Esophagus squamous epithelium (tissue), 5 donors: ENCODE measurements around the gene C6orf132. TPM values are rescaled to one million over a fixed set of nuclear protein-coding genes. Genes with fewer than 3 reads are reported as not detected.

Experiments used
- DNase-seq: peaks from one replicate; lab custom pipeline; 2025; lab: John Stamatoyannopoulos, UW
- H3K27ac ChIP-seq, 4 donors: fragments of 200-600 bp; sonication (generic); one replicate each; pipeline ENCODE4 v1.5.1; 2016 to 2019; ENCODE audit warnings: mild to moderate bottlenecking in 1 of 4
- H3K27me3 ChIP-seq, 4 donors: fragments of 200-600 bp; sonication (generic); 1 replicate in 3 of 4; 2 replicates in 1 of 4; pipeline versions ENCODE4 v1.5.1 to v1.6.0; 2017 to 2021; ENCODE audit warnings: antibody characterized with exemption in 1 of 4
- H3K36me3 ChIP-seq, 3 donors: fragments of 200-600 bp; sonication (generic); one replicate each; pipeline ENCODE4 v1.5.1; 2016 to 2019
- H3K4me1 ChIP-seq, 3 donors: fragments of 200-600 bp; sonication (generic); one replicate each; pipeline ENCODE4 v1.5.1; 2017 to 2019
- H3K4me3 ChIP-seq, 4 donors: fragments of 200-600 bp; sonication (generic); 1 replicate in 3 of 4; 2 replicates in 1 of 4; pipeline ENCODE4 v1.5.1; 2016 to 2019; ENCODE audit warnings: mild to moderate bottlenecking in 2 of 4, moderate library complexity in 1 of 4
- H3K9me3 ChIP-seq, 3 donors: fragments of 200-600 bp; sonication (generic); one replicate each; pipeline ENCODE4 v1.5.1; 2016 to 2019
- CTCF ChIP-seq, 6 experiments: fragments of 450-650 bp in 4 of 6; fragments of 200-600 bp in 2 of 6; sonication (generic) in 2 of 6; IDR thresholded peaks; one replicate each; pipeline ENCODE4 v1.5.1; 2016 to 2019; ENCODE audit warnings: antibody characterized with exemption in 6 of 6, mild to moderate bottlenecking in 4 of 6, moderate library complexity in 4 of 6
- POLR2A ChIP-seq, 4 donors: fragments of 450-650 bp; IDR thresholded peaks; one replicate each; pipeline ENCODE4 v1.6.1; 2017; ENCODE audit warnings: antibody characterized with exemption in 4 of 4, mild to moderate bottlenecking in 4 of 4, moderate library complexity in 3 of 4
- WGBS, 2 donors: methylation state at CpG; one replicate each; pipeline ENCODE4 v1.1.5; 2018; 5-methylcytosine and 5-hydroxymethylcytosine counted together
- intact Hi-C: fragments of 100-400 bp; cut with DNase I; formaldehyde crosslinking; loops from one replicate; pipeline ENCODE4 v1.15.0; 2022
- total RNA-seq, 4 donors: library from RNA; depleted of rRNA; stranded (reverse); fragments of >200 nt; gene quantifications; one replicate each; pipeline ENCODE4 v1.1.0, GENCODE V29; 2016
- donor health status: DM: yes; HTN: yes; CAD: no.

The C6orf132 gene
- total RNA-seq: 100 to 1,000 TPM in 3 of 4 donors, 10 to 100 TPM in 1; 87.8 to 254 (median 142) TPM

GRCh38 chr6:42142118-42142835 lies at the start of gene C6orf132:
TSS of gene C6orf132 (minus strand) at chr6:42142620. CDS start at chr6:42142444, 176 bp downstream.
- intact Hi-C loops: no loop called here
- peaks cover 12 to 53% (median 18%) of the 10 kb centered on the region in 3 donors for H3K4me1 ChIP-seq
- H3K36me3 ChIP-seq: peaks cover 0 to 9% (median 0%) of the 10 kb centered on the region in 3 donors
- no peak for DNase-seq
- peaks cover 0 to 37% (median 0%) of the 10 kb centered on the region in 4 donors for H3K27me3 ChIP-seq
- TF ChIP-seq CTCF (IDR thresholded peaks at IDR 0.05): peak in 1 of 6 experiments; percentile 3
- peak in 2 of 4 donors; percentile 67 to 72 for TF ChIP-seq POLR2A (IDR thresholded peaks at IDR 0.05)
- H3K9me3 ChIP-seq: no peaks in the 10 kb centered on the region
- WGBS, 2 donors: 5 to 27% methylated on average over 3 to 17 of the region's 60 CpGs
- peak within 1 kb of the TSS; percentile 73 to 82 (median 80) for H3K4me3 ChIP-seq
- peak within 1 kb of the TSS; percentile 93 to 98 (median 97) for H3K27ac ChIP-seq

GRCh38 chr6:42190554-42191183 lies 48.2 kb upstream of the C6orf132 start:
- TF ChIP-seq CTCF (IDR thresholded peaks at IDR 0.05) (no peak), POLR2A (IDR thresholded peaks at IDR 0.05) (no peak)
- Histone ChIP-seq H3K36me3 (no peaks in the 10 kb centered on the region), H3K27ac (no peak overlapping the region), H3K9me3 (no peaks in the 10 kb centered on the region), H3K4me1 (peaks cover 4 to 19% (median 9%) of the 10 kb centered on the region in 3 donors), H3K4me3 (no peak overlapping the region), H3K27me3 (no peaks in the 10 kb centered on the region)
- DNase-seq: no peak
- 71 to 72% methylated on average over 5 of the region's 5 CpGs for WGBS, 2 donors
- intact Hi-C loops: no loop called here

GRCh38 chr6:42188406-42188805 lies 46.0 kb upstream of the C6orf132 start:
- intact Hi-C loops: no loop called here
- no peak for DNase-seq
- Histone ChIP-seq H3K27me3 (no peaks in the 10 kb centered on the region), H3K36me3 (no peaks in the 10 kb centered on the region), H3K4me3 (no peak overlapping the region), H3K27ac (no peak overlapping the region), H3K4me1 (peaks cover 2 to 12% (median 5%) of the 10 kb centered on the region in 3 donors), H3K9me3 (no peaks in the 10 kb centered on the region)
- WGBS, 2 donors: 10% methylated on average over 1 of the region's 6 CpGs; no CpG with 5 or more reads in 1 of the 2 donors
- TF ChIP-seq CTCF (IDR thresholded peaks at IDR 0.05) (no peak), POLR2A (IDR thresholded peaks at IDR 0.05) (no peak)

GRCh38 chr6:42185597-42185996 lies 43.2 kb upstream of the C6orf132 start:
- no peaks in the 10 kb centered on the region for H3K9me3 ChIP-seq
- TF ChIP-seq POLR2A (IDR thresholded peaks at IDR 0.05) (no peak), CTCF (IDR thresholded peaks at IDR 0.05) (no peak)
- no peaks in the 10 kb centered on the region for H3K36me3 ChIP-seq
- WGBS, 2 donors: 84% methylated on average over 9 of the region's 10 CpGs; no CpG with 5 or more reads in 1 of the 2 donors
- intact Hi-C loops: no loop called here
- H3K4me1 ChIP-seq: no peaks in the 10 kb centered on the region
- no peaks in the 10 kb centered on the region for H3K27me3 ChIP-seq
- H3K27ac ChIP-seq: no peak overlapping the region
- no peak overlapping the region for H3K4me3 ChIP-seq
- no peak for DNase-seq

GRCh38 chr6:42184475-42184874 lies 42.1 kb upstream of the C6orf132 start:
- H3K4me1 ChIP-seq: no peaks in the 10 kb centered on the region
- no peak for DNase-seq
- WGBS, 2 donors: 73 to 92% methylated on average over 2 to 3 of the region's 4 CpGs
- no peak overlapping the region for H3K27ac ChIP-seq
- intact Hi-C loops: no loop called here
- peaks cover 0 to 1% (median 0%) of the 10 kb centered on the region in 4 donors for H3K27me3 ChIP-seq
- TF ChIP-seq CTCF (IDR thresholded peaks at IDR 0.05): no peak
- TF ChIP-seq POLR2A (IDR thresholded peaks at IDR 0.05): no peak
- H3K9me3 ChIP-seq: no peaks in the 10 kb centered on the region
- H3K4me3 ChIP-seq: no peak overlapping the region
- H3K36me3 ChIP-seq: no peaks in the 10 kb centered on the region
